Gastrocnemius medialis (tissue), 4 donors: ENCODE measurements around the gene ARHGAP10.

ENCODE experiments used
- POLR2A ChIP-seq, 2 donors: fragments of 450-650 bp; IDR thresholded peaks; one replicate each; pipeline ENCODE4 v1.6.1; 2017; ENCODE audit warnings: antibody characterized with exemption in 2 of 2, mild to moderate bottlenecking in 2 of 2, moderate library complexity in 2 of 2
- TF ChIP-seq, protein P1 (sequence below), 5 experiments: fragments of 450-650 bp in 3 of 5; fragments of 200-600 bp in 2 of 5; sonication (generic) in 2 of 5; IDR thresholded peaks in 4 of 5; conservative IDR thresholded peaks in 1 of 5; 1 replicate in 4 of 5; 2 replicates in 1 of 5; pipeline ENCODE4 v1.5.1; 2016 to 2019; ENCODE audit warnings: antibody characterized with exemption in 5 of 5, mild to moderate bottlenecking in 3 of 5, moderate library complexity in 3 of 5

DNA sequence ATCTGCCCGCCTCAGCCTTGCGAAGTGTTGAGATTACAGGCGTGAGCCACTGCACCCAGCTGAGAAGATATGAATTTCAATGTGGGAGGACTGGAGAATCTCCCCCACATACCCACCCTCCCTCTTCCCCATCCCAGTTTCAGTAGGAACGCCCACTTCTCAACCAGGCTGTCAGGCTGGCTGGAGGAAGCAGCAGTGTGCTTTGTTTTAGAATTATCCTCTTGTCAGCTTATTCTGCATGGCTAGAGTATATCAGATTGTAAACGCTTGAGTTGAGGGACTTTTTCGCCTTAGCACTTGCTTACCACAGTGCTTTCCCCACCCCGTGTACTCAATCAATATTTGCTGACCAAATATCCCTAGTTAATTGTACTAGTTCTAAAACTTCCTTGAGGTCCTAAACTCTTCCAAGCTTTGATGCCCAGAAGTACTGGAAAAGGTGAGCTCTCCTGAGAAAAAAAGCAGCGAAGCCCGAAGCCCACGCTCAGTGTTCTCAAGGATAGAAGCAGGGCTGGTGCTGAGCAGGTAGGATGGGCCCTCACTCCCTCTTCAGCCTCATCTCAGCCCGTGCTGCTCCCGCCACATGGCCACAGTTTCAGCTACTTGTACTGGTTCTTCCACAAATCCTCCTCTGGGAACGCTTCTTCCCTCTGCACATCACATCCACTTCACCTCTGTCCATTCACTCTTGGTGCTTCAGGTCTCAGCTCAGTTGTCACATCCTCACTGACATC, 7.3 kb upstream of the ARHGAP10 start:
- TF ChIP-seq, protein P1, sequence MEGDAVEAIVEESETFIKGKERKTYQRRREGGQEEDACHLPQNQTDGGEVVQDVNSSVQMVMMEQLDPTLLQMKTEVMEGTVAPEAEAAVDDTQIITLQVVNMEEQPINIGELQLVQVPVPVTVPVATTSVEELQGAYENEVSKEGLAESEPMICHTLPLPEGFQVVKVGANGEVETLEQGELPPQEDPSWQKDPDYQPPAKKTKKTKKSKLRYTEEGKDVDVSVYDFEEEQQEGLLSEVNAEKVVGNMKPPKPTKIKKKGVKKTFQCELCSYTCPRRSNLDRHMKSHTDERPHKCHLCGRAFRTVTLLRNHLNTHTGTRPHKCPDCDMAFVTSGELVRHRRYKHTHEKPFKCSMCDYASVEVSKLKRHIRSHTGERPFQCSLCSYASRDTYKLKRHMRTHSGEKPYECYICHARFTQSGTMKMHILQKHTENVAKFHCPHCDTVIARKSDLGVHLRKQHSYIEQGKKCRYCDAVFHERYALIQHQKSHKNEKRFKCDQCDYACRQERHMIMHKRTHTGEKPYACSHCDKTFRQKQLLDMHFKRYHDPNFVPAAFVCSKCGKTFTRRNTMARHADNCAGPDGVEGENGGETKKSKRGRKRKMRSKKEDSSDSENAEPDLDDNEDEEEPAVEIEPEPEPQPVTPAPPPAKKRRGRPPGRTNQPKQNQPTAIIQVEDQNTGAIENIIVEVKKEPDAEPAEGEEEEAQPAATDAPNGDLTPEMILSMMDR (IDR thresholded peaks at IDR 0.05 in 4 of 5, conservative IDR thresholded peaks at IDR 0.05 in 1 of 5): no peak
- no peak for TF ChIP-seq POLR2A (IDR thresholded peaks at IDR 0.05)
